Midbrain (tissue), 1 donor: ENCODE measurements around the gene GIPR.
"Not testable (repeated sequence)": the region's sequence is repeated elsewhere in the genome, so short reads cannot be mapped to it uniquely, and the experiment has no call there.

ENCODE experiments used
- DNase-seq: peaks from one replicate; lab custom pipeline; 2025; lab: John Stamatoyannopoulos, UW

The GIPR gene

DNA sequence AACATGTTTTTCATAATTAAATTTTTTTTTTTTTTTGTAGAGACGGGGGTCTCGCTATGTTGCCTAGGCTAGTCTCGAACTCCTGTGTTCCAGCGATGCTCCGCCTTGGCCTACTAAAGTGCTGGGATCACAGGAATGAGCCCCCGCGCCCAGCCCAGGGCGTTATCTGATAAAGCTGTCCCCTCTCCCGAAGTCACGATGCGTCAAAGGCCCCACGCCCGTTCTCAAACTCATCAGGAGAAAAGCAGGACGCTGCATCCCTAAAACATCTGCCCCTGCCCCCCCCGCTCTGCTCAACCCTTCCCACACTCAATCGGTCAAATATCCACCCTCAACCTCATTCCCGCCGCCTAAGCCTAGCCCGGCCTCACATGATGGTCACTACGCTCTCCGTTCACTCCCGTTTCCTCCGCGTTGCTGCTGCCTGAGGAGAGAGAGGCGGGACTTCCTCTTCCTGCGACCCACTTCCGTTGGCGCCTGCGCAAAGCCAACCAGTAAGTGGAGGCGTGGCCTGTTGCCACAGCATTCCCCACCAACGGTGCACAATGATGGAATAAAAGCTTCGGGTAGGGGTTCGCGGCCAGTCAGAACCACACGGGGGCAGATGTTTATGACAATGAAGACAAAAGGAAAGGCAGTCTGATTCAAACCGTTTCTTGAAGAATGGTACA lies 23.6 kb downstream of the GIPR start, which contains the start of gene SNRPD2:
SNRPD2 (minus strand) TSS at position 438 of the 671 bp plus-strand sequence; CDS start at position 373, 65 bp downstream.
- DNase-seq, result peak; percentile 98

DNA sequence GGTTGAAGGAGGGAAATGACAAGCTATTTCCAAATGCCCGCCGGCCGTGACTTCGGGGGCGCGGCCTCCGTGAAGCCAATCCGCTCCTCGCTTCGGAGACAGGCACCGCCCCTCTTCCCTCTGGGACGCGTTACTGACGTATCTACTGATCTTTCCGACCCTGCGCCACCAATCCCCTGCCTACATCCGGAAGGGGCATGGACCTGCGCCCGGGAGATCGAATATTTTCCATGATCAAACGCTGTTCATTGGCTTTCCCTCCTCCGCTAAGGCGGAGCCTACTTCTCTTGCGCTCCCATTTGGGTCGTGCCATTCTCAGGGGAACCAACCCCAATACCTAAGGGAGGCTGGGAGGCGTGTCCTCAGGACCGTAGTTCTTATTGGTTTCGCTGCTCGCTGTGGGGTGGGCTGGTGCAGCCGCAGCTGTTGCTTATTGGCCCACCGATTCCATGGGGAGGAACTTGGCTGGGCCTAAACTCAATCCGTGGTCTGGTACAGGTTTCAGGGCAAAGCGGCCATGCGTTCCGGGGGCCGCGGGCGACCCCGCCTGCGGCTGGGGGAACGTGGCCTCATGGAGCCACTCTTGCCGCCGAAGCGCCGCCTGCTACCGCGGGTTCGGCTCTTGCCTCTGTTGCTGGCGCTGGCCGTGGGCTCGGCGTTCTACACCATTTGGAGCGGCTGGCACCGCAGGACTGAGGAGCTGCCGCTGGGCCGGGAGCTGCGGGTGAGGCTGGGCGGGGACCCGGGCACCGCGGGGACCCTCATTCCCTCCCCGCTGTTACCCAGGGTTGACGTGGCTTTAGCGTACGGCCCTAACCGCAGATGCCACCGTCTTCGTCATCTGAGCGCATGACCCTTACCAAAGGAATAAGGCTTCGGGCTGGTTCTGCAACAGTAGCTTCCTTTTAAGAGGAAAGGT lies 24.4 kb downstream of the GIPR start, which contains the start of gene QPCTL:
QPCTL (plus strand) TSS at position 480 of the 919 bp plus-strand sequence; CDS start at position 518, 38 bp downstream.
- peak; percentile 98 for DNase-seq

DNA sequence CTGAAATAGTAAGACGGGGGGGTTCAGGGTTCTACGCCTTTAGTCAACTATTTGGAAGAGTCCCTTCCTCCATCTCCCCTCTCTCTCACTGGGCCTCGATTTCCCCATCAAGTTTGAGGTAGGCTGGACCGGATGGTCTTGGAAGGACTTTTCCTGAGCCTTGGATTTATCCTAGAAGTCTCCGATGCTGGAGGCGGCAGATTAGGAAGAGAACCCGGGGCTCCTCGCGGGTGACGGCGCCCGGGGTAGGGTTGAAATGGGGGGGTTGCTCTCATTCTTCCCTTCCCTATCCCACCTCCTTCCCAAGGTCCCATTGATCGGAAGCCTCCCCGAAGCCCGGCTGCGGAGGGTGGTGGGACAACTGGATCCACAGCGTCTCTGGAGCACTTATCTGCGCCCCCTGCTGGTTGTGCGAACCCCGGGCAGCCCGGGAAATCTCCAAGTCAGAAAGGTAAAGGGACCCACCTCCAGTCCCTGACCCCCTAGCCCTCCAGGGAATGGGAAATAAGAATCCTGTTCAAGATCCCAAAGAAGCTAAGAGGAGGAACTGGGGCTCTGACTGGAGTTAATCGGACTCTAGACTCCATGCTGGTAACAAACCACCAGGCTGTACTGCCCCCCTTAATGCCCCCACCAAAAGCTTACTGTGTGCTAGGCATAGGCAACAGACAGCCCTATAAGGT lies 25.2 kb downstream of the GIPR start:
- DNase-seq, result peak; percentile 52

DNA sequence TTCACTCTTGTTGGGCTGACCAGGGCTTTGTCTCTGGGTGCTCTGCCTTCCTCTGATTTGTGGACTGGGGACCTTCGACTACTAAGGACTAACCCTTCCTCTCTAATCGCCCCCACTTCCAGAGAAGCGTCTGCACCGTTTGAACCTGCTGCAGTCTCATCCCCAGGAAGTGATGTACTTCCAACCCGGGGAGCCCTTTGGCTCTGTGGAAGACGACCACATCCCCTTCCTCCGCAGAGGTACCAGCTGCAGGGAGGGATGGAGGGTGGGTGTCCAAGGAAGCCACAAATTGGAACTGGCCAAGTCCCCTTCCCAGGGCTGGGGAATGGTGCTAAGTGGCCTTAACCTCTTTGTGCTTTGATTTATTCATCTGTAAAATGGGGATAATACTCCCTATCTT lies 33.7 kb downstream of the GIPR start:
- no peak for DNase-seq

DNA sequence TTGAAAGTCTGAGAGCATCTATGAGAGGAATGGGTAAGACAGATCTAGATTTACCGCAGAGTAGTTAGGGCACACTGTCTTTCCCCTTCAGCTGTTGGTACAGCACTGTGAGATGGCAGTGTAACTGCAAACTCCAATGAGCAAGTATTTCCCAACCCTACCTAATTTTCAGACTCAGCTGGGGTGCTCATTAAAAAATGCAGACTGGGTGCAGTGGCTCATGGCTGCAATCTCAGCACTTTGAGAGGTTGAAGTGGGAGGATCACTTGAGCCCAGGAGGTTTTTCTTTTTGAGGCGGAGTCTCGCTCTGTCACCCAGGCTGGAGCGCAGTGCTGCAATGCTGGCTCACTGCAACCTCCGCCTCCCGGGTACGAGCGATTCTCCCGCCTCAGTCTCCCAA lies 37.1 kb downstream of the GIPR start:
- DNase-seq, result no peak

DNA sequence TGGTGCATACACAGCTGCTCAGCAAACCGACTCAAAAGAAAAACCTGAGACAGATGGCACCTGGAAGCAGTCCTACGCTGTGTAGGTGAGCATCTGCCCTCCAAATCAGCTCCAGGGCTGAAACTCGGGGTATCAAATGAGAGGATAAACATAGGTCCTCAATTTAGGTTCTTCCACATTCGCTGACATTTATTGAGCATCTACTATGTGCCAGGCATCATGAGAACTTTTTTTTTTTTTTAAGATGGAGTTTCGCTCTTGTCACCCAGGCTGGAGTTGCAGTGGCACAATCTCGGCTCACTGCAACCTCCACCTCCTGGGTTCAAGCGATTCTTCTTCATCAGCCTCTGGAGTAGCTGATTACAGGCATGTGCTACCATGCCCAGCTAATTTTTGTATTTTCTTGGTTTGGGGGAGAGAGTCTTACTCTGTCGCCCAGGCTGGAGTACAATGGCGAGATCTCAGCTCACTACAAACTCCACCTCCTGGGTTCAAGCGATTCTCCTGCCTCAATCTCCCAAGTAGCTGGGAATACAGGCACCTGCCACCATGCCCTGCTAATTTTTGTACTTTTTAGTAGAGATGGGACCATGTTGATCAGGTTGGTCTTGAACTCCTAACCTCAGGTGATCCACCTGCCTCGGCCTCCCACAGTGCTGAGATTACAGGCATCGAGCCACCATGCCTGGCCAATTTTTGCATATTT lies 37.8 kb downstream of the GIPR start:
- DNase-seq, result no peak

DNA sequence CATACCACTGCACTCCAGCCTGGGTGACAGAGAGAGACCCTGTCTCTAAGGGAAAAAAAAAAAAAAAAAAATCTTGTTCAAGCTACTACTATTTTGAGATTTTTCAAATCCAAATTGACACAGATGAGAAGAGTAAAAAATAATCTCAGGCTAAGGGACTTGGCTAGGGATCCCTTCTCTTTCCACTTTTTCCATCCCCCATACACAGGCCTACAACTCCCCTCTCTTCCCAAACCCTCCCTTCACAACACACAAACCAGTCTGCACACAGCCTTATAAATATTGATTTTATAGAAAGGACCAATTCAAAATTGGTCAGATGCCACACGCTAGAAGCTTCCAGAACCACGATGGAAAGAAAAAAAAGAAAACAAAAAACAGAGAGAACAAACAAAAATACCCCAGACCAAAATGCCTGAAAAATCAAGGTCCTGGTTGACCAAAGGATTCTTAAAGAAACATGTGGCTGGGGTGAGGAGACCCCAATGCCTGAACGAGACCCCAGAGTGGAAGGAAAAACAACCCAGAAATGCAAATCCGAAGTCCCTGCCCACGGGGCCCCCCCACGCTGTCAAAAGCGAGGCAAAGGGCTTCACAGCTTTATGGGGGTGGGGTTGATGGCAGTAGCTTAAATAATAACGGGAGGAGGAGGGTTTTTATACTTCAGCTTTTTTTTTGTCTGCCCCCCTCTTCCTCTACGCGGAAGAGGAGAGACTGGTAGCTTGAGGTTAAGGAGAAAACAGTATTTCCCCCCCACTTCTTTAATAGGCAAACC lies 42.5 kb downstream of the GIPR start:
- DNase-seq, result no peak

DNA sequence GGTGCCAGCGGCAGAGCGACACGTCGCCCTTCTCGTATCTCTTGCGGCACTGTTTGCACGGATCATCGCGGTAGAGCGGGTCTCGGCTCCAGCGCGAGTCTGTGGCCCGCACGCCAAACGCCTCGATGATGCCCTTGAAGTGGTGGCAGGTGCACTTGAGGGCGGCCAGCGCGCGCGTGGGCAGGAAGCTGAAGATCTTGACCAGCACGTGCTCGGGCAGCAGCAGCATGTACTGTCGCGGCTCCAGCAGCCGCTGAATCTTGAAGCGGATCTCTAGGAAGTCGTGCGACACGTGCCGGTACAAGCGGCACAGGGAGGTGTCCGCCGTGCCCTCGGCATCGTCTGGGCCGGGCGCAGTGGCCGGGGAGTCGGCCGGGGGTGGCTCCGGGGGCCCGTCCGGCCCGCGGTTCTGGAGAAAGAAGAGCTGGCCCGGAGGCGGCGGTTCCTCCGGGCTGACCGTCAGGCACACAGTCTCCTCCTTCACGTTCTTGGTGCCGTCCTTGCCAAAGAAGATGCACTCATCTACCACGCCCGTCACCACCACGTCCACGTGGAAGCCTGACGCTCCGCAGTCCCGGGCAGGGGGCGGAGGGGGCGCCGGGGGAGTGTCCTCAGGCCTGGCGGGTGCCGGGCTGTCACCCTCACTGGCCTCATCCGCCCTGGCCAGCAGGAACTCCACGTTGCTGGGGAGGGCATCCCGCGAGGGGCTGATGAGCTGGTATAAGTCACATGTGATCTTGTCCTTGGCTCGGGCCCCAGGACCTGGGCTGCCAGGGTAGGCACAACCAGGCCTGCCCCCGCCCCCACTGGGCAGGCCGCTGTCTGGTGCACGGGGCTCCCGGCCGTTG lies 44.1 kb downstream of the GIPR start:
- DNase-seq, result no peak

DNA sequence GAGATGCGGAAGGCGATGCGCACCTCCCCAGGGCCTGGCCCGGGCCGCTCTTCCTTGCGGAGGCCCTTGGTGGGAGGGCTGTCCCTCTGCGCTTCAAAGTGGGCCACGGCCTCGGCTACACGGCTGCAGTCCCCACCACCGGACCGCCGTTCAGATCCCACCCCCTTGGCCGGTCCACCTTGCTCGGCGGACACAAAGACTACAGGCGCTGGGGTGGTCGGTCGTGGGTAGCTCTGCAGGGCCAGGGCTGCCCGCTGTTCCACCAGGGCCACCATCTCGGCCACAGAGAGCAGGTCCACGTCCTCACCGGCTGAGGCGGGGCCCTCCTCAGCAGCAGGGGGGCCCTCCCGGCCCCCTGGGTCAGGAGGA lies 44.7 kb downstream of the GIPR start:
- no peak for DNase-seq

DNA sequence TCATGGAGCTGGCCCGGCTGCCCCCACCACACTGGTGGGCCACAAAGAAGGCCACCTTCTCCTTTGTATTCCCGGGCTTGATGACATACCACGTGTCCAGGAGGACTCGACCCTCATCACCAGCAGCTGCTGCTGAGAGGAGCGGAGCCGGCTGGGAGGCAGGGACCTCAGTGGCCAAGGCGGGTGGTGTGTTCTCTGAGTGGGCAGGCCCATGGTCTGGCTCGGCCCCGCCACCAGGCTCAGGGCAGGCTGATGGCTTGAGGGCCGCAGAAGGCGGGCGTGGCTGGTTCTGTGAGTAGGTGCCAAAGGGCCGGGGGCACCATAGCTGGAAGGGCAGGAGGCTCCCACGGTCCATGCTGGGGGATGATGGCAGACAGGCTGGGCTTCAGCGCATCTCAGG lies 45.1 kb downstream of the GIPR start:
- DNase-seq, result no peak

DNA sequence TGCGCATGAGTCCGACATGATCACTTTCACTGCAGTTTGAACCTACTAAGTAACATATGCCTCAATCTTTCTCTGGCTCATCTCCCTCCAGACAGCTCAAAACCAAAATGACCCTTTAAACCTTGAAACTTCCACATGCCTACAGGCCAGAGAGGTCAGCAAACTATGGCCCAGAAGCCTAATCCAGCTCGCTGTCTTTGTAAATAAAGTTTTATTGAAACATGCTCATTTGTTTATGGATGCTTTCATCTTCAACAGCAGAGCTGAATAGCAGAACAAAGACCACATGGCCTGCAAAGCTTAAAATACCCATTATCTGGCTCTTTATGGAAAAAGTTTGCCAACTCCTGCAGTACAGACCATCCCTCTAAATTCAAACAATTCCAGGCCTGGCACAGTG lies 47.1 kb downstream of the GIPR start:
- no peak for DNase-seq

DNA sequence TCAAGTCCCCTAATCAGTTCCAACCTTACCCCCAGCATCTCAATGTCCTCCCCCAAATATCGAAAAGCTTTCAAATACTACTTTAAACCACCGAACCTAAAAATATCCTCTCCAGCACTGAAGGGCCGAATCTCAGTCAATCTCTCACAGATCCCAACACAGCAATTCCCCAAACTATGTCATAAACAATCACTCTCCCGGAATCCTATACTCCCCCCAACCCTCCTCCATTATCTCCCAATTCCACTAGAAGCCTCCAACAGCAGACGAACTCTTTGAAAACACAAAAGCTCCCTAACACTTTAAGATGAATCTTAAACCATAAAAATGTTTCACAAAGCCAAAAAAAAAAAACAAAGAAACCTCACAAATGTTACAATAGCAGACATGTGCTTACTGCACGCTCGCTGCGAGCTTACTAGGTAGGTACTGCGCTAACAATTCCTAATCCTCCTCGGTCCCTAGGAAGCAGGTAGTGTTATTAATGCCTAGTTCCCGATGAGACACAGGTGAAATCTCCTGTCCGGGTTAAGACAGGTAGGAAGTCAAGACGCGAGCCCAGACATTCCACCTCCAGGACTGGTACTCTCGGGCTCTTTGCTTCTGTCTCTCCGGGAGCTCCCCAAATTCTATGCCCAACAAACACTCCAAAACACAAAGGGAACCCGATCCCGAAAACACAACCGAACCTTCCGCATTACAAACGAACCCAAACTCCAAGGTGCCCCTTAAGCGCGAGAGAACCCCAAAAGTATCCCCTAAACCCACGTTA lies 48.5 kb downstream of the GIPR start:
- DNase-seq, result peak; percentile 63

DNA sequence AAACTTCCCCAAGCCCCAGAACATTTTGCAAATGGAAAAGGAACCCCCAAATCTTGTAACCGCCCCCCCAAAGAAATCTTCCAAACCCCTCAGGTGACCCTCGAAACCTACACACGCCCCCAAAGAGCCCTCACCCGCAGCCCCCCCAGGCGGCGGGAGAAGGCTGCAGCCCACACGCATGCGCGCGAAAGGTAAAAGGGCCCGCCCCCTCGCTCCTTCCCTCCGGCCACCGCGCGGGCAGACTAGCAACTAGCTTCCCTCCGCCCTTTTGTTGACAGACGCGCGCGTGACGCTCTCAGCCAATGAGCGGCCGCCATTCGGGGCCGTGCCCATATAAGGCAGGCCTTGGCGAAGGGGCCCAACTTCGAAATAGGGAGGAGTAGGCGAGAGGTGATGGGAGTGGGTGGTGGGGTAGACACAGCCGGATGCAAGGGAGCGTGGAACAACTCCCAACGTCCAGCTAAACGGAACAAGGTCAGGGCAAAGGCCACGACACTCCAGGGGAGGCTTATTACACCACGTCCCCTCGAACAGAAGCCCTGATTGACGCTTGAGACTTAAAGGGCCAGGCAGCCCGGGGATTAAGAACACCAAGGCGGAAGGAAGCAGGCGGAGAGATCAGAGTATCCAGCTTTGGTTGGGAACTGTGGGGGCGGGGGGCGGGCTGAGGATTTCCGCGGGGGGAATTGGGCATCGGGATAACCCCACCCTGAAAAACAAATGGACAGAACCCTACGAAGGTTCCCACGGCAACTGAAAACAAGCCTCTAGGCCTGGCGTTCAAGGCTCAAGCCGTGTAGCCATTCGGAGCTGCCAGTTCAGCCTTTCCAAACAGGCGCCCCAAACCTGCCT lies 49.3 kb downstream of the GIPR start:
- DNase-seq, result peak; percentile 100

DNA sequence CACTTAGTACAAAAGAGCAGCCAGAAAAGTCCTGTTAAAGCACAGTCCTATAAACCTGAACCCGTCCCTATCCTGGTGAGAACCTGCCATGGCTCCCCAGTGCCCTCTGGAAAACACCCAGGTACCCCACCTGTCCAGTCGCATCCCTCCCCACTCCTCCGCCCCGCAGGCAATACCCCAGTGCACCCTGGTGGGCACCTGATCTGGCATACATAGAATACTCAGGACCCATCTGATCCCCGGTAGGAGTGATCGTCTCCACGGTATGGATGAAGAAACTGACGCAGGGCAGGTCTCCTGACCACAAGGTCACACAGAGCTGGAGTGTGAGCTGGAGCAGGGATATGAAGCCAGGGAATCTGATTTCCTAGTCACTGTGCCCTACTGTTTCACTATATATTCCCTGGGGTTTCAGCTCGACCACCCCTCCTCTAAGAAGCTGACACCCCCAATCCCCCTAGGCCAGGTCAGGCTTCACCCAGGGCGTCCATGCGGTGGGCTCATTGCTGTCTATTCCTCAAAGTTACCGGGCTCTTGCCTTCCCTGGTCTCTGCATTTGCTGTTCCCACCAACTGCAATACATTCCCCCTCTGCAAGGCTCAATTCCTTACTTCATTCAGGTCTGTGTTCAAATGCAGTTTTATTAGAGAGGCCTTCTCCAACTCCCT lies 50.1 kb downstream of the GIPR start:
- peak; percentile 14 for DNase-seq

DNA sequence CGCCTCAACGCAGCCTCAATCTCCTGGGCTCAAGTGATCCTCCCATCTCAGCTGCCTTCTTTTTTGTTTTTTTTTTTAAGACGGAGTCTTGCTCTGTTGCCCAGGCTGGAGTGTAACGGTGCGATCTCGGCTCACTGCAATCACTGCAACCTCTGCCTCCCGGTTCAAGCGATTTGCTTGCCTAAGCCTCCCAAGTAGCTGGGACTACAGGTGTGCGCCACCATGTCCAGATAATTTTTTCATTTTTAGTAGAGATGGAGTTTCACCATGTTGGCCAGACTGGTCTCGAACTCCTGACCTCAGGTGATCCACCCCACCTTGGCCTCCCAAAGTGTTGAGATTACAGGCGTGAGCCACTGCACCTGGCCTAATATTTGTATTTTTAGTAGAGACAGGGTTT lies 52.0 kb downstream of the GIPR start:
- DNase-seq, result not testable (repeated sequence)

DNA sequence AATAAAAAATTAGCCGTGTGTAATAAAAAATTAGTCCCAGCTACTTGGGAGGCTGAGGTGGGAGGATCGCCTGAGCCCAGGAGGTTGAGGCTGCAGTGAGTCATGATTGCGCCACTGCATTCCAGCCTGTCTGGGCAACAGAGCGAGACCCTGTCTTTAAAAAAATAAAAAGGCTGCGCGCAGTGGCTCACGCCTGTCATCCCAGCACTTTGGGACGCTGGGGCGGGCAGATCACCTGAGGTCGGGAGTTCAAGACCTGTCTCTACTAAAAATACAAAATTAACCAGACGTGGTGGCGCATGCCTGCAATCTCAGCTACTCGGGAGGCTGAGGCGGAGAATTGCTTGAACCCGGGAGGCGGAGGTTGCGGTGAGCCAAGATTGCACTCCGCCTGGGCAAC lies 60.7 kb downstream of the GIPR start:
- not testable (repeated sequence) for DNase-seq

DNA sequence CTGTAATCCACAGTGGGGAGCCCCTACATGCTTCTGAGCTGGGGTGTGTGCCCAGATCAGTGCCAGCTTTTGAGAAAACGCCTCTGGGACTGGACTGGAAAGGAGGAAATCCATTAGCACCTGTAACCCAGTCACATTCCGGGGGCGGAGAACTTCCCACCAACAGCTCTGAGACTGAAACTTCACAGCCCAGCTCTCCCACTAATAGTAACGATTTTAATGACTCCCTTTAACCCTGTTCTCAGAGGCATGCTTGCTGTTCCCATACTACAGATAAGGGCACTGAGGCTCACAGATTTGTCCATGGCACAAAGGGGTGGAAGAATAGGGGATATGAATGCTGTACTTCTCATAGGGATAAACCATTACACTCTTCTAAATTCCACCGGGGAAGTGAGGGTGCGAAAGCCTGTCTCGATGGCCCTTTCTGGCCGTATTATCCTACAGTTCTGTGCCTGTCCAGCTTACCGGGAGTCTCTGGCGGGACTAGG lies 61.8 kb downstream of the GIPR start:
- DNase-seq, result no peak
